NCI-H146 treated with DMSO at 0.1 percent for 48 hours (cell line): ENCODE data around the gene FGR.

ENCODE experiments used
- DNase-seq: peaks from one replicate; lab custom pipeline; 2025; ENCODE audit not compliant: unreplicated experiment; lab: John Stamatoyannopoulos, UW

The FGR gene

GRCh38 chr1:27589841-27590426 is 45.1 kb downstream of the FGR start:
- no peak for DNase-seq

- DNase-seq = no peak
Observed at GRCh38 chr1:27589441-27589840, 45.5 kb downstream of the FGR start.

- DNase-seq = no peak
Observed at GRCh38 chr1:27588256-27589232, 46.4 kb downstream of the FGR start.

- DNase-seq = no peak
Observed at GRCh38 chr1:27585684-27586083, 49.3 kb downstream of the FGR start.

- DNase-seq = no peak
Observed at GRCh38 chr1:27584453-27584852, 50.5 kb downstream of the FGR start.

- no peak for DNase-seq
Observed at GRCh38 chr1:27583479-27583878, 51.5 kb downstream of the FGR start.

- DNase-seq = no peak
Observed at GRCh38 chr1:27581823-27582243, 53.2 kb downstream of the FGR start.

GRCh38 chr1:27577504-27578188 is 57.3 kb downstream of the FGR start:
- no peak for DNase-seq

- no peak for DNase-seq
Observed at GRCh38 chr1:27576806-27577227, 58.2 kb downstream of the FGR start.

GRCh38 chr1:27575840-27576331 is 59.1 kb downstream of the FGR start:
- peak; percentile 7 for DNase-seq

GRCh38 chr1:27574871-27575831 is 59.8 kb downstream of the FGR start:
- DNase-seq = peak; percentile 23

- DNase-seq = no peak
Observed at GRCh38 chr1:27574001-27574781, 60.8 kb downstream of the FGR start.

- DNase-seq = no peak
Observed at GRCh38 chr1:27572679-27573426, 62.1 kb downstream of the FGR start.

- DNase-seq = no peak
Observed at GRCh38 chr1:27572019-27572678, 62.8 kb downstream of the FGR start.

GRCh38 chr1:27571439-27572018 is 63.5 kb downstream of the FGR start:
- DNase-seq = no peak

- no peak for DNase-seq
Observed at GRCh38 chr1:27570784-27571183, 64.2 kb downstream of the FGR start.

GRCh38 chr1:27570356-27570755 is 64.6 kb downstream of the FGR start:
- no peak for DNase-seq
